IMR-90 (cell line): ENCODE results near the gene SNRPD2. TPM values are rescaled to one million over a fixed set of nuclear protein-coding genes. Genes with fewer than 3 reads are reported as not detected.

Source experiments
- ATAC-seq: fragments of 200-7000 bp; cut with Tn5 transposase; 2 replicates; pipeline ENCODE4 v1.9.1; 2020; ENCODE audit warnings: low read depth, mild to moderate bottlenecking, moderate library complexity
- BruUV-seq: library from RNA; stranded (reverse); fragments of 400-500 nt; replicated peaks from 2 replicates; lab custom pipeline; 2021; lab: Mats Ljungman, UMichigan
- CTCF ChIA-PET: fragments of 300-600 bp; formaldehyde crosslinking; extraction: SDS; loops from one replicate; lab custom pipeline; 2021; ENCODE audit warnings: antibody characterized with exemption; lab: Yijun Ruan, JAX
- POLR2A ChIA-PET: fragments of 300-600 bp; sonication (Branson Sonifier 250); formaldehyde crosslinking; loops from one replicate; lab custom pipeline; 2022; ENCODE audit warnings: antibody characterized with exemption; ENCODE audit not compliant: unreplicated experiment; lab: Charles Lee
- DNase-seq: peaks from one replicate; pipeline ENCODE4 v3.0.0; 2013
- H2AFZ ChIP-seq: replicated peaks from 2 replicates; pipeline ENCODE3; 2013; ENCODE audit warnings: low read length, mild to moderate bottlenecking; ENCODE audit not compliant: poor library complexity
- H2AK5ac ChIP-seq: 2 replicates; pipeline ENCODE4 v1.6.1; 2013; ENCODE audit warnings: low read depth, low read length, inconsistent platforms
- H2AK9ac ChIP-seq: replicated peaks from 2 replicates; pipeline ENCODE3; 2013; ENCODE audit warnings: mild to moderate bottlenecking, low read depth, low read length, moderate library complexity; ENCODE audit not compliant: poor library complexity
- H2BK120ac ChIP-seq: 2 replicates; pipeline ENCODE4 v1.6.1; 2013; ENCODE audit warnings: low read depth, low read length, inconsistent platforms
- H2BK15ac ChIP-seq: 3 replicates; pipeline ENCODE4 v1.6.1; 2013; ENCODE audit warnings: low read depth, low read length, inconsistent platforms
- H2BK20ac ChIP-seq: 2 replicates; pipeline ENCODE4 v1.6.1; 2013; ENCODE audit warnings: low read depth, mild to moderate bottlenecking, inconsistent platforms, low read length, moderate library complexity
- H2BK5ac ChIP-seq: 2 replicates; pipeline ENCODE4 v1.6.1; 2013; ENCODE audit warnings: mild to moderate bottlenecking, low read depth, low read length, inconsistent platforms; ENCODE audit not compliant: poor library complexity, severe bottlenecking
- H3K14ac ChIP-seq: replicated peaks from 2 replicates; pipeline ENCODE4 v1.6.1; 2013; ENCODE audit warnings: low read depth, low read length, inconsistent platforms
- H3K18ac ChIP-seq: 2 replicates; pipeline ENCODE4 v1.6.1; 2013; ENCODE audit warnings: low read depth, low read length, control low read depth
- H3K23ac ChIP-seq: 2 replicates; pipeline ENCODE4 v1.6.1; 2013; ENCODE audit warnings: low read depth, low read length, inconsistent platforms
- H3K27ac ChIP-seq: 2 replicates; pipeline ENCODE4 v1.5.1; 2013; ENCODE audit warnings: mild to moderate bottlenecking, control low read depth, low read length; ENCODE audit not compliant: insufficient read depth
- H3K27me3 ChIP-seq: 2 replicates; pipeline ENCODE4 v1.6.1; 2013; ENCODE audit warnings: low read length; ENCODE audit not compliant: control insufficient read depth, insufficient read depth
- H3K36me3 ChIP-seq: 2 replicates; pipeline ENCODE4 v1.6.1; 2013; ENCODE audit warnings: low read length, mixed read lengths; ENCODE audit not compliant: control insufficient read depth, insufficient read depth
- H3K4ac ChIP-seq: 2 replicates; pipeline ENCODE4 v1.6.1; 2013; ENCODE audit warnings: low read depth, low read length, inconsistent platforms
- H3K4me1 ChIP-seq: 2 replicates; pipeline ENCODE4 v1.6.1; 2013; ENCODE audit warnings: low read length, mixed read lengths; ENCODE audit not compliant: control insufficient read depth, insufficient read depth
- H3K4me2 ChIP-seq: 2 replicates; pipeline ENCODE4 v1.6.1; 2013; ENCODE audit warnings: low read depth, mild to moderate bottlenecking, control low read depth, low read length, moderate library complexity
- H3K4me3 ChIP-seq: 2 replicates; pipeline ENCODE4 v1.5.1; 2013; ENCODE audit warnings: low read depth, mild to moderate bottlenecking, control low read depth, low read length, moderate library complexity; ENCODE audit not compliant: insufficient read depth
- H3K56ac ChIP-seq: 2 replicates; pipeline ENCODE4 v1.6.1; 2013; ENCODE audit warnings: low read length, inconsistent platforms; ENCODE audit not compliant: insufficient read depth; ENCODE audit errors: extremely low read depth
- H3K79me1 ChIP-seq, 2 experiments: 2 replicates each; pipeline ENCODE4 v1.6.1; 2013; ENCODE audit warnings: low read length in 2 of 2, inconsistent platforms in 1 of 2, low read depth in 1 of 2
- H3K9ac ChIP-seq: 2 replicates; pipeline ENCODE4 v1.6.1; 2013; ENCODE audit warnings: low read depth, low read length, control low read depth
- H3K9me1 ChIP-seq: 2 replicates; pipeline ENCODE4 v1.6.1; 2013; ENCODE audit warnings: low read length, inconsistent platforms; ENCODE audit not compliant: insufficient read depth
- H3K9me3 ChIP-seq: 2 replicates; pipeline ENCODE4 v1.6.1; 2013; ENCODE audit warnings: low read length; ENCODE audit not compliant: control insufficient read depth, insufficient read depth
- H4K20me1 ChIP-seq: 2 replicates; pipeline ENCODE4 v1.6.1; 2013; ENCODE audit warnings: low read length, inconsistent platforms; ENCODE audit not compliant: insufficient read depth
- H4K5ac ChIP-seq: 2 replicates; pipeline ENCODE4 v1.6.1; 2013; ENCODE audit warnings: mild to moderate bottlenecking, low read depth, low read length, control low read depth
- H4K8ac ChIP-seq, 2 experiments: 2 replicates each; pipeline ENCODE4 v1.6.1; 2013; ENCODE audit warnings: low read depth in 2 of 2, low read length in 2 of 2, control low read depth in 1 of 2, inconsistent platforms in 1 of 2
- H4K91ac ChIP-seq: 2 replicates; pipeline ENCODE4 v1.6.1; 2013; ENCODE audit warnings: low read depth, low read length, inconsistent platforms; ENCODE audit not compliant: insufficient read depth
- BHLHE40 ChIP-seq: fragments of 150-350 bp; IDR thresholded peaks from 2 replicates; pipeline ENCODE4 v1.6.1; 2016; ENCODE audit warnings: mild to moderate bottlenecking, low read depth, low read length
- CHD1 ChIP-seq: IDR thresholded peaks from 2 replicates; pipeline ENCODE4 v1.6.1; 2012; ENCODE audit warnings: low read depth, low read length, improper control_type of control experiment
- CTCF ChIP-seq: conservative IDR thresholded peaks from 2 replicates; pipeline ENCODE4 v1.5.1; 2012; ENCODE audit warnings: mild to moderate bottlenecking, low read depth, low read length, improper control_type of control experiment
- FOS ChIP-seq: fragments of 150-350 bp; IDR thresholded peaks from 2 replicates; pipeline ENCODE4 v1.6.1; 2016; ENCODE audit warnings: low read depth, low read length
- MAZ ChIP-seq: IDR thresholded peaks from 2 replicates; pipeline ENCODE4 v1.6.1; 2012; ENCODE audit warnings: low read depth, mild to moderate bottlenecking, low read length, improper control_type of control experiment, moderate library complexity, borderline replicate concordance
- NFE2L2 ChIP-seq: fragments of 150-350 bp; IDR thresholded peaks from 2 replicates; pipeline ENCODE4 v1.6.1; 2016; ENCODE audit warnings: low read depth, mild to moderate bottlenecking, low read length
- RAD21 ChIP-seq: IDR thresholded peaks from 2 replicates; pipeline ENCODE4 v1.6.1; 2012; ENCODE audit warnings: low read length, improper control_type of control experiment
- RCOR1 ChIP-seq: IDR thresholded peaks from 2 replicates; pipeline ENCODE4 v1.6.1; 2012; ENCODE audit warnings: mild to moderate bottlenecking, low read length, improper control_type of control experiment; ENCODE audit not compliant: insufficient replicate concordance
- SMC3 ChIP-seq: fragments of 150-350 bp; IDR thresholded peaks from 2 replicates; pipeline ENCODE4 v1.6.1; 2016; ENCODE audit warnings: low read depth, mild to moderate bottlenecking, antibody characterized with exemption, low read length, moderate library complexity
- WGBS, 2 experiments: methylation state at CpG; one replicate each; pipeline versions ENCODE4 v1.1.5 to v1.1.7; 2013; ENCODE audit warnings: missing lambda C conversion rate in 2 of 2; ENCODE audit not compliant: insufficient read length in 1 of 2; ENCODE audit errors: extremely low coverage in 2 of 2; 5-methylcytosine and 5-hydroxymethylcytosine counted together
- dilution Hi-C: fragments of 300-500 bp; cut with HindIII; formaldehyde crosslinking; loops from one replicate; pipeline ENCODE4 v1.14.3; 2018; ENCODE audit warnings: low sequenced_read_pairs; ENCODE audit not compliant: unreplicated experiment
- in situ Hi-C: fragments of 300-500 bp; cut with MboI; formaldehyde crosslinking; loops from 3 replicates; pipeline ENCODE4 v1.14.3; 2019; ENCODE audit warnings: low sequenced_read_pairs, inconsistent platforms, mixed read lengths
- intact Hi-C: fragments of 100-400 bp; cut with micrococcal nuclease; formaldehyde crosslinking; loops from 2 replicates; pipeline ENCODE4 v1.10.0; 2022
- polyA plus RNA-seq, 3 experiments: library from polyadenylated mRNA; depleted of rRNA; stranded (reverse); fragments of >200 nt; gene quantifications; 2 replicates each; pipeline ENCODE4 v1.2.3, GENCODE V29; 2012; ENCODE audit warnings: low replicate concordance in 1 of 3
- total RNA-seq: library from RNA; depleted of rRNA; stranded (reverse); fragments of >200 nt; gene quantifications from 2 replicates; pipeline ENCODE4 v1.2.3, GENCODE V29; 2012

SNRPD2 gene
- total and polyA plus RNA-seq, 2 of the 4 experiments (the other 2 are of a cell fraction): 587 to 877 TPM

- H2BK120ac ChIP-seq: no peak overlapping the region
- no peak overlapping the region for H2BK5ac ChIP-seq
- H3K9ac ChIP-seq: peak overlapping the region; percentile 48
- no peak overlapping the region for H2AK5ac ChIP-seq
- peaks cover 20% of the 10 kb centered on the region for H3K36me3 ChIP-seq
- H2BK15ac ChIP-seq: no peak overlapping the region
- H3K79me1 ChIP-seq: peaks cover 0 to 3% of the 10 kb centered on the region in 2 experiments; a peak in 1 of 4 replicates
- H3K4me2 ChIP-seq: peak overlapping the region; percentile 86
- in situ Hi-C loops (no loop called here), dilution Hi-C loops (no loop called here), intact Hi-C loops (loop anchor here (1.0 kb wide), 1 partner anchor 74 kb away; no protein-coding TSS in a partner anchor)
- H2AFZ ChIP-seq: peak overlapping the region; percentile 95
- no peak overlapping the region for H3K27ac ChIP-seq
- peak overlapping the region; percentile 37 for H3K4me3 ChIP-seq
- no peak overlapping the region for H3K18ac ChIP-seq
- H3K56ac ChIP-seq: no peak overlapping the region
- ChIA-PET POLR2A (interaction anchor here (0.6 kb wide), 1 partner anchor 46 kb away, joined by 3 read pairs; no protein-coding TSS in a partner anchor), CTCF (interaction anchor here (1.3 to 1.4 kb wide), 2 partner anchors 8 to 11 kb away, joined by 3 to 4 read pairs; partner anchors contain the start of gene QPCTL)
- DNase-seq (peak; percentile 69), ATAC-seq (peak; percentile 95)
- H2BK20ac ChIP-seq: no peak overlapping the region
- no peak overlapping the region for H4K5ac ChIP-seq
- H3K27me3 ChIP-seq: peaks cover 11% of the 10 kb centered on the region
- H4K91ac ChIP-seq: no peak overlapping the region
- 0 out of 2 replicates have a peak overlapping the region, but pooled peaks have one; percentile 66 for H3K14ac ChIP-seq
- no peak overlapping the region for H2AK9ac ChIP-seq
- H4K20me1 ChIP-seq: no peaks in the 10 kb centered on the region
- H3K4ac ChIP-seq: peak overlapping the region; percentile 70
- H3K9me3 ChIP-seq: no peaks in the 10 kb centered on the region
- TF ChIP-seq CTCF (peak; percentile 91), RAD21 (peak; percentile 75), BHLHE40 (no peak), FOS (no peak), RCOR1 (peak; percentile 50), NFE2L2 (no peak), MAZ (peak; percentile 35; the same call in 1 of the 2 replicates), SMC3 (peak; percentile 74), CHD1 (no peak)
- H3K23ac ChIP-seq: no peak overlapping the region
- no peaks in the 10 kb centered on the region for H3K9me1 ChIP-seq
- peaks cover 6% of the 10 kb centered on the region; the same call in 1 of the 2 replicates for H3K4me1 ChIP-seq
- H4K8ac ChIP-seq: peak overlapping the region in 1 of 2 experiments; percentile 96; a peak in 2 of 4 replicates
- 1% methylated on average over 40 of the region's 51 CpGs; no CpG with 5 or more reads in 1 of the 2 experiments for WGBS, 2 experiments
- BruUV-seq: no TSS peak
Measured at GRCh38 chr19:45681391-45682015, 10.2 kb downstream of the SNRPD2 start.
